ENCODE results near the gene REEP1.
"Not testable (repeated sequence)": the region's sequence is repeated elsewhere in the genome, so short reads cannot be mapped to it uniquely, and the experiment has no call there.

The REEP1 gene

GRCh38 chr2:86281066-86281700 is 56.2 kb downstream of the REEP1 start:
- no peak for DNase-seq

DNA sequence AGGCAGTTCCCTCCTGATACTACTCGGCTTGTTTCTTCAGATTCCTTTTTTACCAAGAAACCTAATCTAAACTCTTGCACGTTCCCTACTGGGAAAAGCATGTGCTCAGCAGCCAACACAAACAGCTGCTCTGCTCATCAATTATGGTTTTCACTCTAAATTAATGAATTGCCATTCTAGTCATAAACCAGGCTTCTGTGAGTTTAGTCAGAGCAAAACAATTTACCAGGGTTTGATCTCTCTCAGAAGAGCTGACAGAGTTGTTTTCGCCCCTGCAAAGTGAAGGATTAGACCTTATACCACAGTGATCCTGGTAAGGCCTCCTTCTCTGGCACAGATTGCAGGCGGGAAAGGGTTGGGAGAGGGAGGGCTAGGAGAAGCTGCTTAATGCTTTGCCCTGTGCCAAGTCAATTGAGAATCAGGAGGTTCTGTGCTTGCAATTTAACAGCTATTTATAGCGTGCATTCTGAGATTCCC is 57.2 kb downstream of the REEP1 start:
- DNase-seq, result no peak

DNA sequence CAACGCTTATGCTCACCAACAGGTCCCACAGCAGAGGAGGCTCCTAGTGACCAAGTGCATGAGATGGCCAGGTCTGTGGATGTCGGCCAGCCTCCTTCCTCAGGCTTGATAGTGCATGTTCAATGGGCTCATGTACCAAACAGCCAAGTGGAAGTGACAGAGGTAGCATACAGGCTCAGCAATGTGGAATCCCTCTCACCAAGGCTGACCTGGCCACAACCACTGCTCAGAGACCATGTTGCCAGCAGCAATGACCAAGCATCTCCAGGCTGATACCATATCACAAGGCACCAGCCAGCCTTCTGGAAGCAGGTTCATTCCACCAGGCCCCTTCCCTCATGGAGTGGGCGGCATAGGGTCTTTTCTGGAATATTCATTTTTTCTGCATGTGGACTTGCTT is 61.5 kb downstream of the REEP1 start:
- no peak for DNase-seq

GRCh38 chr2:86275384-86275799 is 62.0 kb downstream of the REEP1 start:
- no peak for DNase-seq

DNA sequence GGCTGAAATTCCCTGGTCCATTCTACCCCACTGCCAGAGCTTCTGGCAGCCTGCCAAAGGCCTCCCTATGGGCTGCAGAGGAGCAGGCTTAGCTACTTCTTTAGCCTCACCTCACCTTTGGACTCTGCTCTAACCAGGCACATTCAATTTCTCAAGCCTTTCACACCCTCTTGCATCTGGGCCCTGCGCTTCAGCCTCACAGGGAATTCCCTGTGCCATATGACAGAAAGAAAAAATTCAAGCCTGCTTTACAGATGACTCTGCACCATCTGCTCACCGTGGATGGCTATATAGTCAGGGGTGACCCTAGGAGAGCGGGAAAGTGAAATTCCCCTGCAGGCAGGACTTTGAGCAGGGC is 62.5 kb downstream of the REEP1 start:
- no peak for DNase-seq

DNA sequence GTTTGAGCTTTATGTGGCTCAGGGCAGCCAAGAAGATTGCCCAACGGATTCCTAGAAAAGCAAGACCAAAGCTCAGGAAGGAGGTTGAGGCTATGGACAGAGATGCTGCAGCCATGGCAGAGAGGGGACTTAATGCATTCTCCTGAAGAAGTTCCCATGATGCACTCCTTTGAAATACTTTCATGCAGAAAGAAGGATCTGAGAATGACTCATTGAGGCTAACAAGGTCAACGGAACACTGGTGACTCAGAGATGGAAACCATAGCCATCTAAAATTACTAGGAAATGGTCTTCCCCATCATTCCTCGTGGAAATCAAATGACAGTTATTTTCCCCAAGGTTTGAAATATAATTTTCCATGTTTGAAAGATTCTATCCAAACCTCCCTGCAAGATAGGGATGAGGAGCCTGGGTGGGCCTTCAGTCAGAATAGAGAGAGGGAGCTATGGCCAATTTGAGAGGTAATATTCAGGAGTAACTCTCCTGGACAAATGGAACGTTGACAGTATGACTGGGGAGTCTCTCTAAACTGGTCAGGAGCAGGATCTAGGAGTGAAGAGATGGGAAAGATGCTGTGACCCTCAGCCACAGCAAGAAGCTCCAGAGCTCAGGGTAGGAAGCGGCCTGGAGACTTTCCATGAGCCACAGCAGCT is 63.0 kb downstream of the REEP1 start:
- no peak for DNase-seq

DNA sequence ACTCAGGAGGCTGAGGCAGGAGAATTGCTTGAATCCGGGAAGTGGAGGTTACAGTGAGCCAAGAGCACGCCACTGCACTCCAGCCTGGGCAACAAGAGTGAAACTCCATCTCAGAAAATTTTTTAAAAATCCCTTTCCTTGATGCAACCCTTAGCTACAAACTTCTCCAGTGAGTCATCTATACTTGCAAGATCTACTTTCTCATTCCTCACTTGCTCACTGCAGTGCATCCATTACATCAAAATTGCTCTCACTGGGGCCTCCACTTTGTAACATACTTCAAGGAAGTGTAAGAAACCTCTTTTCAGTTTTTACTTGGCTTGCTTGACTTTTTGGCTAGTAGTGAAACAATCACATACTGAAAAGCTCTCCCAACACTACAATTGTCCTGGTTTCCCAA is 65.3 kb downstream of the REEP1 start:
- DNase-seq, result no peak

DNA sequence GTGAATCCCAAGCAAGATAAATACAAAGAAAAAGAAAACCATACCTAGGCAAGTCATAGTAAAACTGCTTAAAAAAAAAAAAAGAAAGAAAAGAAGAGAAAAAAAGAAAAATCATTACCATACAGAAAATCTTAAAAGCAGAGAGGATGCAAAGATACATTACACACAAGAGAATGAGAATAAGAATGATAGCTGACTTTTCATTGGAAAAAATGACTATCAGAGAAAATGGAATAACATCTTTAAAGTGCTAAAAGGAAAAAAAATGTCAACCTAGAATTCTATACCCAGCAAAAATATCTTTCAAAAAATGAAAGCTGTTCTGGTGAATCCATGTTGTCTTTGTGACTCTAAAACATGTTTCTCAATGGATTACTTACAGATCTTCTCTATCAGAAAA is 66.2 kb downstream of the REEP1 start:
- DNase-seq, result no peak

DNA sequence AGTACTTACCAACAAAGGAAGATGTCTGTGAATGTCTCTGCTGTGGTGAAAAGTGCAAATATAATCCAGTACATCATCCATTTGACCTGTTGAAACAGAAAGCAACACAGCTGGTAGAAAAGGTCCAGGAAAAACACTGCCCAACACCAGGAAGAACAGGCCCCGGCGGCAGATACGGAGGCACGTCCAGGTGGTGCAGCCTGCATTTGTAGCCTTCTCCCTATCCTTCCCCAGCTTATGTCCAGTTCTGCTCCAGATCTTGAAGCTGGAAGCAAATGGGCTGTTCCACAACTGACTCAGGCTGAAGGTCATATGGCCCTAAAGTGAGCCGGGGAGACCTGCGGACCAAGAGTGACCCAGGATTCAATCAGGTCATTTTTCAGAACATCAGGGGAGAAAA is 73.5 kb downstream of the REEP1 start:
- no peak for DNase-seq

DNA sequence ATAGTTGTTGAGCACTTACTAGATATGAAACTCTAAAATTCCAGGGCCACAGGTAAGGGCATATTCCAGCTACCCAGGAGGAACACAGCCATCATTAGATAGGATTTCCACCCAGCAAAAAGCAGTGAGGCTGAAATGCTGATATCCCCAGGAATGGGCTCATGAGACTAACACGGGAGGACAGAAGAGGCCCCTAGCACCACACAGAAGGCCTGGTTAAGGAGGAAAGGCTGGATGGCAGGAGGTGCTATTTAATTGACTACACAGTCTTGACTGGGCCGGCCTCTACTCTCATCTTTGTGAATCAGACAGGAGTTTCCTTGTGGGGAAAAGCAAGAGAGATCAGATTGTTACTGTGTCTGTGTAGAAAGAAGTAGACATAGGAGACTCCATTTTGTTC is 76.4 kb downstream of the REEP1 start:
- DNase-seq, result no peak

- no peak for DNase-seq
Observed at GRCh38 chr2:86258106-86258505, 79.3 kb downstream of the REEP1 start.

- no peak for DNase-seq
Observed at GRCh38 chr2:86256982-86257381, 80.4 kb downstream of the REEP1 start.

GRCh38 chr2:86256300-86256699 is 81.1 kb downstream of the REEP1 start:
- no peak for DNase-seq

DNA sequence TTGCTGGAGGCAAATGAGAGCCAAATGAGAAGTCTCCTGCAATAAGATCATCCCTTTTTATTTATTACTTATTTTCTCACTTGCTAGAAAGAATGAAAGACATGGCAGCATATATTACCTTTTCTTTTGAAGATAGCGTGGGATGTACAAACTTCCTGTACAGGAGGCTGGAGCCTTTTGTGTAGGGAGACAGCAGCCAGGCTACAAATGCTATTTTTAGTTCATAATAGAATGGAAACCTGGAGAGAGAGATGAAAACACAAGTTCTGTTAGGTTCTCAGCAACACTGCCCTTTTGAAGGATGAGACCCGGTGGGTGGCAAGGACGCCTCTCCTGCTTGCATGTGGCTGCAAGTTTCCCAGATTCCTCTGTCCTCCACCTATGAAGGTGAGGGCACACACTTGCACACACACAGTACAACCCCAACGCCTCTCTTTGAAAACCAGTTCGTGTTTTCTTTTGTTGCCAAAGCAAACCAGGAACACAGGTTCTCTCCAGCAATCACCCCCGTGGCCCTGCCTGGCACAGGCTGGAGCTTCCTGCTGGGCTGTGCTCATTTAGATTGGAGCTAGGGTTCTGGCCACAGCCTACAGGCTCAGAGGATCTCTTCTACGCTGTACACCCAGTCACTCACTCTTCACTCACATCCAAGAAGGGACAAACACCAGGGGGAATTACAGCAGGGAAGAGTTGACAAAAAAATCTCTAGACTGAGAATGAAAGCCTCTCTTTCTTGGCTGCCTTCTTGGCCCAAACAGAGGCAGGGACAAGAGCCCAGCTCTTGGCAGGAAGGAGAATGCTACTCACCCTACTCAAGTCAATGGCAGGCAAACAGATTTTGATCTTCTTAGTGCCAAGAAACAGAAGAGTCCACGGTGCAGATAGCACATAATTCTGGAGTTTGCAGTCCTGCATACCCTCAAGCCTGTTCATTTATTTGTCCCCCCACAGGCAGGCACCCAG is 82.6 kb downstream of the REEP1 start:
- no peak for DNase-seq

DNA sequence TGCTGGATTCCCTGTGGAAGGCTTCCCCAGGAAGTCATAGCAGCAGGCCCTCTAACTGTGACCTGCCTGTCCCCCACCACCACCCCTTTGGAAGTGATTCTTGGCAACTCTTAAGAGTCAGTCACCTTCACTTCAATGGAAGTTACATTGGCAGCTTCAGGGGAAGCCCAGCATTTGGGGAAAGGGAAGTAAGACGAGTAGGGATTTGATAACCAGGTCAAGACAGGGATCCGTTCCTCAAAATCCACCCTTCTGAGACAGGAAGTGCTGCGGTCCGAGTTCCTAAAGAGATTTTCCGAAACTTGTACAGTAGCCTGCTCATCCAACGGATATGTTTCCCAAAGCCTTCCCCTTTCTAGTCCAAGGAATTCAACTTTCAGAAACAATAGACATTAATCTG is 84.0 kb downstream of the REEP1 start:
- DNase-seq, result no peak

GRCh38 chr2:86251840-86252266 is 85.6 kb downstream of the REEP1 start:
- DNase-seq, result no peak

GRCh38 chr2:86249579-86250391 is 87.6 kb downstream of the REEP1 start:
- DNase-seq, result no peak

DNA sequence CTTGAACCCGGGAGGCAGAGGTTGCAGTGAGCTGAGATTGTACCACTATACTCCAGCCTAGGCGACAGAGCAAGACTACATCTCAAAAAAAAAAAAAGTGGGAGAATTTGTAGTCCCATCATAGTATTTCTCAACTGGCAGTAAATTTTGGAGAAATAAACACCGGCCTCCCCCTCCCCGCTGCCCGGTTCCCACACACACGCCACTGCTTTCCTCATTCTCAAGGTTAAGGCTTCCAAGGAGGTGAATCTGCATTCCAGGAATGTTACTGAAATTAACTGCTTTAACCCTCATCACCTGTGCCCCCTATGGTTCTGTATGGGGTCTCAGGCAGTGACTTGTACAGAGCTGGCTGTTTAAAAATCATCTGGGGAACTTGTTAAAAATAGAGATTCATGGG is 88.2 kb downstream of the REEP1 start:
- no peak for DNase-seq

DNA sequence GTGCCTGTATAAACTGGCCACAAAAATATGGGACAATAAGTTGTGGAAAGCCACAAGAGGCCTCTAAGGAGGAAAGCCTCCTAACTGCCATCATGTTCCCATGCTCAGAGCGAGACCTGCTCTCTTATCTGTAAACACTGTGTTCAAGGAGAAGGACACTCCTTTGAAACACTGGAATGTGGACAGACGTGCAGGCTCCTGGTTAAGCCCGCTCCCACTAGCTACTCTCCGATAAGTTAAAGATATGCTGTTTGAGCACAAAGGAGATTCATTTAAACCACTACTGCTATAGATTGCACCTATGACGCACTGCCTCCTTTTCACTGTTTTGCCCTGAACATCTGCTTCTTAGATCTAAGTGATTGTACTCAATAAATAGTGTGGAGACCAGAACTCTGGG is 92.2 kb downstream of the REEP1 start:
- not testable (repeated sequence) for DNase-seq

DNA sequence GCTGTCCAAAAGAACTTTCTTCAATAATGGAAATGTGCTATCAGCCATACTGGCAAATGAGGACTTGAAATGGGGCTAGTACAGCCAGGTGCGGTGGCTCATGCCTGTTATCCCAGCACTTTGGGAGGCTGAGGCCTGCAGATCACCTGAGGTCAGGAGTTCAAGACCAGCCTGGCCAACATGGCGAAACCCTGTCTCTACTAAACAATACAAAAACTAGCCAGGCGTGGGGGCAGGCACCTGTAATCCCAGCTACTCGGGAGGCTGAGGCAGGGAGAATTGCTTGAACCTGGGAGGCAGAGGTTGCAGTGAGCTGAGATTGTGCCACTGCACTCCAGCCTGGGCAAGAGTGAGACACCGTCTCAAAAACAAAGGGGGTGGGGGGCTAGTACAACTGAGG is 92.6 kb downstream of the REEP1 start:
- DNase-seq, result not testable (repeated sequence)

- DNase-seq, result no peak
Observed at GRCh38 chr2:86243950-86244733, 93.3 kb downstream of the REEP1 start.

- no peak for DNase-seq
Observed at GRCh38 chr2:86243272-86243671, 94.2 kb downstream of the REEP1 start.

Data from activated CD8-positive, alpha-beta memory T cell treated with anti-CD3 and anti-CD28 coated beads, Interleukin-2, amount 50 U/mL, for 4 hours (primary cell).